ENCODE data around the gene EPHB2. TPM values are rescaled to one million over a fixed set of nuclear protein-coding genes. Genes with fewer than 3 reads are reported as not detected.

The EPHB2 gene
- total and polyA plus RNA-seq, 2 of the 8 experiments (the other 6 are each of a cell fraction or from before 2014, with no cell fraction given) = 15.8 to 17.2 TPM

DNA sequence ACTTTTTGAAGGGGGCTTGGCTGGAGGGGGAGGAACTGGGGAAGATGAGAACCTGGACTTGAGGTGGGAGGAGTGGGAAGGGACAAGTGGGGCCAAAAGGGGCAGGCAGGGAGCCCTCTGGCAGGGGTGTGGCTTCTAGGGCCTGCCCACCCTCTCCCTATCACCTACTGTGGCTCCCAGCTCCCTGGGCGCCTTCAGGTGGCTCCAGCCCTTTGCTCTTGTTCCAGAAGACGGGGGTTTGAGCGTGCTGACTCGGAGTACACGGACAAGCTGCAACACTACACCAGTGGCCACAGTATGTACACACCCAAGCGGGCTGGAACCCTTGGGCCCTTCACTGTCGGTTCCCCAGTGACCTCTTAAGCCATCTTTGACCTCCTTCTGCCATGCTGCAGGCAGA is 185.5 kb downstream of the EPHB2 start:
- FAIRE-seq = no peak
- no peak overlapping the region for H4K91ac ChIP-seq (replicated peaks; ENCODE audit: insufficient read length, low read length)
- 94% methylated on average over 6 of the region's 7 CpGs; no CpG with 5 or more reads in 1 of the 2 experiments for WGBS, 2 experiments (ENCODE audit: extremely low coverage in 1 of 2, insufficient coverage in 1 of 2, insufficient read length in 1 of 2, insufficient replicate concordance in 2 of 2, low coverage in 1 of 2, low lambda C conversion rate in 2 of 2, missing lambda C conversion rate in 1 of 2)
- H3K79me1 ChIP-seq (ENCODE audit: low read depth, low read length) = no peaks in the 10 kb centered on the region
- no peak for DNase-seq (ENCODE audit: low read depth in 1 of 2, low spot score in 2 of 2)
- TF ChIP-seq KDM4A (IDR thresholded peaks at IDR 0.05; ENCODE audit: low read depth, low read length, severe bottlenecking) (no peak), RBBP5 (IDR thresholded peaks at IDR 0.05; ENCODE audit: borderline replicate concordance, low read depth, low read length) (no peak), TAF1 (IDR thresholded peaks at IDR 0.05; ENCODE audit: low read depth, low read length) (no peak), SIRT6 (IDR thresholded peaks at IDR 0.05; ENCODE audit: low read length) (no peak), PHF8 (conservative IDR thresholded peaks at IDR 0.05; ENCODE audit: low read depth, low read length) (no peak), CBX5 (IDR thresholded peaks at IDR 0.05; ENCODE audit: low read depth, low read length) (no peak), HDAC6 (IDR thresholded peaks at IDR 0.05; ENCODE audit: low read depth, low read length) (no peak), ATF2 (IDR thresholded peaks at IDR 0.05; ENCODE audit: low read length) (no peak), CTCF (IDR thresholded peaks at IDR 0.05; ENCODE audit: control extremely low read depth in 1 of 3, insufficient read depth in 1 of 3, low read depth in 1 of 3, low read length in 3 of 3) (no peak), JUND (IDR thresholded peaks at IDR 0.05; ENCODE audit: low read length) (no peak)
- H3K18ac ChIP-seq (ENCODE audit: extremely low read depth, low read length) = no peak overlapping the region
- no peaks in the 10 kb centered on the region for H3K23me2 ChIP-seq (ENCODE audit: low read depth, low read length)
- H3K9ac ChIP-seq (replicated peaks in 1 of 4; ENCODE audit: extremely low read depth in 1 of 4, low read depth in 3 of 4, low read length in 3 of 4) = no peak overlapping the region
- no peak overlapping the region for H3K14ac ChIP-seq (ENCODE audit: insufficient read length)
- no peak overlapping the region for H2BK20ac ChIP-seq (ENCODE audit: low read length)
- peaks cover 0 to 4% (median 0%) of the 10 kb centered on the region in 4 experiments; a peak in 2 of 8 replicates for H3K36me3 ChIP-seq (ENCODE audit: control insufficient read depth in 2 of 4, insufficient read depth in 4 of 4, low read length in 3 of 4)
- no peaks in the 10 kb centered on the region for H4K20me1 ChIP-seq (replicated peaks in 1 of 2; ENCODE audit: control insufficient read depth in 1 of 2, insufficient read depth in 2 of 2, low read length in 2 of 2)
- no peaks in the 10 kb centered on the region for H3K79me2 ChIP-seq (ENCODE audit: control insufficient read depth in 1 of 2, insufficient read depth in 2 of 2, low read length in 2 of 2)
- H3K23ac ChIP-seq (ENCODE audit: insufficient read length) = no peak overlapping the region
- H2BK15ac ChIP-seq (ENCODE audit: low read length) = no peak overlapping the region
- H3K4ac ChIP-seq (replicated peaks; ENCODE audit: insufficient read length, low read depth, low read length) = no peak overlapping the region
- H3K4me2 ChIP-seq (ENCODE audit: insufficient read depth in 1 of 2, low read depth in 2 of 2, low read length in 2 of 2) = no peak overlapping the region
- ChIA-PET CTCF (ENCODE audit: partially characterized antibody) (interaction anchor here (0.5 to 0.9 kb wide), 4 partner anchors 17 to 405 kb away, joined by 3 to 4 read pairs (median 3); no protein-coding TSS in a partner anchor), POLR2A (ENCODE audit: partially characterized antibody) (no interaction called here)
- no peak overlapping the region for H3K56ac ChIP-seq (replicated peaks; ENCODE audit: insufficient read length, low read depth, low read length)
- H2BK12ac ChIP-seq (ENCODE audit: low read depth, low read length) = no peak overlapping the region
- H2BK120ac ChIP-seq (replicated peaks; ENCODE audit: low read depth, low read length) = no peak overlapping the region
- H3K9me3 ChIP-seq (ENCODE audit: insufficient read depth in 2 of 2, low read depth in 1 of 2, low read length in 1 of 2) = no peaks in the 10 kb centered on the region
- H3K27me3 ChIP-seq (replicated peaks in 1 of 4; ENCODE audit: control insufficient read depth in 3 of 4, extremely low read depth in 1 of 4, insufficient read depth in 3 of 4, low read length in 3 of 4) = no peaks in the 10 kb centered on the region
- no peak overlapping the region for H3K27ac ChIP-seq (ENCODE audit: low read depth, low read length)
- H3K4me3 ChIP-seq (ENCODE audit: extremely low read depth in 1 of 4, insufficient read depth in 2 of 4, low read depth in 3 of 4, low read length in 4 of 4) = no peak overlapping the region
- no peak overlapping the region for H4K8ac ChIP-seq (ENCODE audit: extremely low read depth, insufficient read depth, low read length)
- no peak overlapping the region for H2BK5ac ChIP-seq (ENCODE audit: low read depth, low read length)
- H2AK5ac ChIP-seq (ENCODE audit: low read depth, low read length) = no peak overlapping the region
- no peak overlapping the region for H2AFZ ChIP-seq (ENCODE audit: low read length)
- H4K5ac ChIP-seq (ENCODE audit: insufficient read length, low read depth, low read length) = no peak overlapping the region
- no peaks in the 10 kb centered on the region for H3K4me1 ChIP-seq (replicated peaks in 1 of 4; ENCODE audit: control insufficient read depth in 3 of 4, insufficient read depth in 4 of 4, low read length in 3 of 4)
